ENCODE measurements around the gene ANKMY2.

ANKMY2 gene

GRCh38 chr7:16657656-16658279 is 12.2 kb upstream of the ANKMY2 start:
- peak; percentile 96 for DNase-seq

- DNase-seq = no peak
Observed at GRCh38 chr7:16656141-16656540, 10.6 kb upstream of the ANKMY2 start.

- no peak for DNase-seq
Observed at GRCh38 chr7:16655394-16655793, 9.8 kb upstream of the ANKMY2 start.

- DNase-seq = no peak
Observed at GRCh38 chr7:16652888-16653287, 7.3 kb upstream of the ANKMY2 start.

GRCh38 chr7:16652240-16652583 is 6.7 kb upstream of the ANKMY2 start:
- no peak for DNase-seq

- DNase-seq = no peak
Observed at GRCh38 chr7:16651396-16652239, 6.1 kb upstream of the ANKMY2 start.

GRCh38 chr7:16650266-16650665 is 4.7 kb upstream of the ANKMY2 start:
- DNase-seq = no peak

GRCh38 chr7:16649196-16649595 is 3.6 kb upstream of the ANKMY2 start:
- DNase-seq = no peak

GRCh38 chr7:16648551-16648950 is 3.0 kb upstream of the ANKMY2 start:
- DNase-seq = no peak

- DNase-seq = peak; percentile 37
Observed at GRCh38 chr7:16647435-16647960, 1.9 kb upstream of the ANKMY2 start.

GRCh38 chr7:16646472-16647072 is 1.0 kb upstream of the ANKMY2 start:
- DNase-seq = peak; percentile 40

GRCh38 chr7:16644636-16645592 is 640 bp downstream of the ANKMY2 start:
- DNase-seq = peak; percentile 76

GRCh38 chr7:16644157-16644556 is 1.4 kb downstream of the ANKMY2 start:
- DNase-seq = no peak

GRCh38 chr7:16638282-16639280 is 7.0 kb downstream of the ANKMY2 start:
- no peak for DNase-seq

GRCh38 chr7:16637379-16637778 is 8.2 kb downstream of the ANKMY2 start:
- no peak for DNase-seq

GRCh38 chr7:16636555-16637101 is 8.9 kb downstream of the ANKMY2 start:
- DNase-seq = peak; percentile 38

GRCh38 chr7:16634271-16634738 is 11.2 kb downstream of the ANKMY2 start:
- no peak for DNase-seq

GRCh38 chr7:16630654-16631053 is 14.9 kb downstream of the ANKMY2 start:
- DNase-seq = no peak

- DNase-seq = peak; percentile 59
Observed at GRCh38 chr7:16627236-16627635, 18.3 kb downstream of the ANKMY2 start.

GRCh38 chr7:16626388-16626787 is 19.2 kb downstream of the ANKMY2 start:
- no peak for DNase-seq

- no peak for DNase-seq
Observed at GRCh38 chr7:16619979-16620408, 25.6 kb downstream of the ANKMY2 start.
